HepG2 (cell line): ENCODE measurements around the gene TCERG1. TPM values are rescaled to one million over a fixed set of nuclear protein-coding genes. Genes with fewer than 3 reads are reported as not detected.

Experiments
- BRD4 ChIP-seq: sonication (generic); formaldehyde crosslinking; IDR thresholded peaks from 2 replicates; pipeline ENCODE4 v1.4.0; 2020; ENCODE audit warnings: missing genetic modification reagents
- CREM ChIP-seq, 2 experiments: sonication (generic) in 1 of 2; formaldehyde crosslinking in 1 of 2; IDR thresholded peaks; 2 replicates each; pipeline versions ENCODE4 v1.4.0 to v1.6.1; 2016 to 2020; ENCODE audit warnings: antibody characterized with exemption in 1 of 2, mild to moderate bottlenecking in 1 of 2, missing genetic modification reagents in 1 of 2
- DMAP1 ChIP-seq: IDR thresholded peaks from 2 replicates; pipeline ENCODE4 v1.6.1; 2016
- EEA1 ChIP-seq: sonication (generic); formaldehyde crosslinking; IDR thresholded peaks from 2 replicates; pipeline ENCODE4 v1.5.1; 2020; ENCODE audit warnings: mild to moderate bottlenecking, missing genetic modification reagents, borderline replicate concordance
- EED ChIP-seq: sonication (generic); formaldehyde crosslinking; IDR thresholded peaks from 2 replicates; pipeline ENCODE4 v1.5.0; 2020; ENCODE audit warnings: mild to moderate bottlenecking, missing genetic modification reagents
- FOXA1 ChIP-seq, 2 experiments: fragments of 450-650 bp in 1 of 2; sonication (generic) in 1 of 2; formaldehyde crosslinking in 1 of 2; IDR thresholded peaks; 2 replicates each; pipeline versions ENCODE4 v1.4.0 to v1.6.1; 2016 to 2020; ENCODE audit warnings: missing genetic modification reagents in 1 of 2
- HNRNPL ChIP-seq: fragments of 200-400 bp; formaldehyde crosslinking; IDR thresholded peaks from 2 replicates; pipeline ENCODE4 v1.6.1; 2017; ENCODE audit warnings: mild to moderate bottlenecking, low read depth, low read length
- PCBP1 ChIP-seq: fragments of 200-400 bp; formaldehyde crosslinking; IDR thresholded peaks from 2 replicates; pipeline ENCODE4 v1.6.1; 2017; ENCODE audit warnings: mild to moderate bottlenecking, low read depth, low read length, borderline replicate concordance
- PHF21A ChIP-seq: sonication (generic); formaldehyde crosslinking; IDR thresholded peaks from 2 replicates; pipeline ENCODE4 v1.5.0; 2020; ENCODE audit warnings: mild to moderate bottlenecking, missing genetic modification reagents
- PLRG1 ChIP-seq: fragments of 450-650 bp; conservative IDR thresholded peaks from 2 replicates; pipeline ENCODE4 v1.6.1; 2016
- PLSCR1 ChIP-seq: sonication (generic); formaldehyde crosslinking; IDR thresholded peaks from 2 replicates; pipeline ENCODE4 v1.5.0; 2020; ENCODE audit warnings: missing genetic modification reagents, mild to moderate bottlenecking, borderline replicate concordance
- POLR2G ChIP-seq: fragments of 200-400 bp; formaldehyde crosslinking; IDR thresholded peaks from 2 replicates; pipeline ENCODE4 v1.6.1; 2018; ENCODE audit warnings: mild to moderate bottlenecking, low read depth, low read length, moderate library complexity
- RFX1 ChIP-seq: fragments of 450-650 bp; IDR thresholded peaks from 2 replicates; pipeline ENCODE4 v1.6.1; 2017
- SALL2 ChIP-seq: sonication (generic); formaldehyde crosslinking; IDR thresholded peaks from 2 replicates; pipeline ENCODE4 v1.8.1; 2023; ENCODE audit warnings: mild to moderate bottlenecking, missing genetic modification reagents, inconsistent platforms
- TARDBP ChIP-seq: sonication (generic); formaldehyde crosslinking; IDR thresholded peaks from 2 replicates; pipeline ENCODE4 v1.8.0; 2022; ENCODE audit warnings: mild to moderate bottlenecking, missing genetic modification reagents
- TEF ChIP-seq: sonication (generic); formaldehyde crosslinking; IDR thresholded peaks from 2 replicates; pipeline ENCODE4 v1.5.0; 2020; ENCODE audit warnings: missing genetic modification reagents
- TRIM24 ChIP-seq: sonication (generic); formaldehyde crosslinking; IDR thresholded peaks from 2 replicates; pipeline ENCODE4 v1.8.0; 2022; ENCODE audit warnings: mild to moderate bottlenecking, missing genetic modification reagents
- ZNF280B ChIP-seq: sonication (generic); formaldehyde crosslinking; IDR thresholded peaks from 2 replicates; pipeline ENCODE4 v1.5.0; 2020; ENCODE audit warnings: missing genetic modification reagents, mild to moderate bottlenecking, borderline replicate concordance
- ZNF646 ChIP-seq: sonication (generic); formaldehyde crosslinking; IDR thresholded peaks from 2 replicates; pipeline ENCODE4 v1.9.0; 2021; ENCODE audit warnings: mild to moderate bottlenecking, missing genetic modification reagents
- ZNF737 ChIP-seq: sonication (generic); formaldehyde crosslinking; IDR thresholded peaks from 2 replicates; pipeline ENCODE4 v1.5.0; 2020; ENCODE audit warnings: missing genetic modification reagents, mild to moderate bottlenecking, borderline replicate concordance
- polyA plus RNA-seq, 8 experiments: library from polyadenylated mRNA; depleted of rRNA in 3 of 8; stranded (reverse) in 7 of 8; unstranded in 1 of 8; fragments of >200 nt; fragmentation: Illumina TruSeq in 4 of 8; extraction: Trizol in 4 of 8; gene quantifications; 2 replicates each; pipeline versions ENCODE4 v1.2.1 to v1.2.3, GENCODE V29; 2011 to 2016; ENCODE audit warnings: low read depth in 4 of 8, missing spikeins in 1 of 8, mixed read lengths in 1 of 8; ENCODE audit not compliant: insufficient read depth in 1 of 8
- total RNA-seq, 5 experiments: library from RNA; depleted of rRNA; stranded (reverse); fragments of >200 nt; fragmentation: Illumina TruSeq; extraction: Trizol; gene quantifications; 2 replicates each; pipeline ENCODE4 v1.2.3, GENCODE V29; 2016; ENCODE audit warnings: low read depth in 1 of 5

TCERG1 gene
- total and polyA plus RNA-seq, 2 of the 13 experiments (the other 11 are each of a cell fraction or from before 2014, with no cell fraction given) = 71.7 to 86.6 TPM

- TF ChIP-seq HNRNPL = 0 out of 2 replicates have a peak, but pooled peaks have one; percentile 22
- no peak for TF ChIP-seq ZNF646 (CRISPR knock-in tag)
- no peak for TF ChIP-seq EEA1 (CRISPR knock-in tag)
- no peak for TF ChIP-seq FOXA1 (IDR thresholded peaks at IDR 0.05)
- TF ChIP-seq FOXA1 (CRISPR knock-in tag; IDR thresholded peaks at IDR 0.05) = 0 out of 2 replicates have a peak, but pooled peaks have one; percentile 13
- TF ChIP-seq ZNF280B (CRISPR knock-in tag) = 0 out of 2 replicates have a peak, but pooled peaks have one; percentile 16
- 0 out of 2 replicates have a peak, but pooled peaks have one; percentile 63 for TF ChIP-seq PCBP1
- peak; percentile 92 for TF ChIP-seq POLR2G
- peak; percentile 86 for TF ChIP-seq CREM (IDR thresholded peaks at IDR 0.05)
- TF ChIP-seq CREM (CRISPR knock-in tag; IDR thresholded peaks at IDR 0.05) = no peak
- TF ChIP-seq RFX1 = no peak
- no peak for TF ChIP-seq PLRG1
- TF ChIP-seq PLSCR1 (CRISPR knock-in tag) = no peak
- peak; percentile 81 for TF ChIP-seq BRD4
- 0 out of 2 replicates have a peak, but pooled peaks have one; percentile 32 for TF ChIP-seq ZNF737 (CRISPR knock-in tag)
- no peak for TF ChIP-seq TRIM24
- peak; percentile 89 for TF ChIP-seq TARDBP
- no peak for TF ChIP-seq EED (CRISPR knock-in tag)
- TF ChIP-seq DMAP1 (CRISPR knock-in tag) = peak; percentile 91; the same call in 1 of the 2 replicates
- peak; percentile 49; the same call in 1 of the 2 replicates for TF ChIP-seq TEF (CRISPR knock-in tag)
- no peak for TF ChIP-seq SALL2 (CRISPR knock-in tag)
- peak; percentile 91 for TF ChIP-seq PHF21A (CRISPR knock-in tag)
Measured at GRCh38 chr5:146446861-146447733, at the start of gene TCERG1 (continued).
